GM21825 (cell line): ENCODE data around the gene INSL6.
"Not testable (repeated sequence)": the region's sequence is repeated elsewhere in the genome, so short reads cannot be mapped to it uniquely, and the experiment has no call there.

Experiments used
- ATAC-seq: cut with Tn5 transposase; IDR thresholded peaks from one replicate; pipeline ENCODE4 v1.9.1; 2021; ENCODE audit warnings: mild to moderate bottlenecking, moderate library complexity; ENCODE audit not compliant: unreplicated experiment

Gene INSL6

GRCh38 chr9:5185220-5185840 is at the start of gene INSL6:
Gene INSL6 (minus strand): TSS chr9:5185639. CDS start chr9:5185602, 37 bp downstream.
- no peak for ATAC-seq

- no peak for ATAC-seq
These were observed 45.8 kb upstream of the INSL6 start, which contains the start of gene INSL4 for GRCh38 chr9:5231212-5231611. Gene INSL4 (plus strand): TSS chr9:5231419. CDS start chr9:5231524, 105 bp downstream.

- ATAC-seq, result no peak
These were observed 45.1 kb upstream of the INSL6 start for GRCh38 chr9:5230554-5230953.

- no peak for ATAC-seq
These were observed 19.6 kb upstream of the INSL6 start for GRCh38 chr9:5205071-5205470.

GRCh38 chr9:5195463-5195862 is 10.0 kb upstream of the INSL6 start:
- no peak for ATAC-seq

GRCh38 chr9:5193345-5193744 is 7.9 kb upstream of the INSL6 start:
- ATAC-seq, result no peak

- no peak for ATAC-seq
These were observed 6.5 kb upstream of the INSL6 start for GRCh38 chr9:5191985-5192384.

- ATAC-seq, result no peak
These were observed 2.9 kb upstream of the INSL6 start for GRCh38 chr9:5188060-5188984.

GRCh38 chr9:5186416-5187169 is 1.2 kb upstream of the INSL6 start:
- ATAC-seq, result no peak

- no peak for ATAC-seq
These were observed 663 bp downstream of the INSL6 start for GRCh38 chr9:5184776-5185175.

- not testable (repeated sequence) for ATAC-seq
These were observed 4.8 kb downstream of the INSL6 start for GRCh38 chr9:5180631-5181030.

GRCh38 chr9:5178126-5178805 is 7.2 kb downstream of the INSL6 start:
- ATAC-seq, result no peak

- ATAC-seq, result no peak
These were observed 39.2 kb downstream of the INSL6 start for GRCh38 chr9:5146241-5146640.

GRCh38 chr9:5144217-5144616 is 41.2 kb downstream of the INSL6 start:
- ATAC-seq, result no peak

GRCh38 chr9:5140151-5140550 is 45.3 kb downstream of the INSL6 start:
- no peak for ATAC-seq

- ATAC-seq, result no peak
These were observed 62.9 kb downstream of the INSL6 start for GRCh38 chr9:5122516-5122915.

- ATAC-seq, result no peak
These were observed 63.3 kb downstream of the INSL6 start for GRCh38 chr9:5122116-5122515.

- ATAC-seq, result no peak
These were observed 71.3 kb downstream of the INSL6 start for GRCh38 chr9:5113994-5114748.
